Lower leg skin (tissue), 3 donors: ENCODE results near the gene CCL2.

Source experiments
- CTCF ChIP-seq, 3 donors: fragments of 450-650 bp; IDR thresholded peaks; one replicate each; pipeline ENCODE4 v1.5.1; 2016; ENCODE audit warnings: antibody characterized with exemption in 3 of 3, mild to moderate bottlenecking in 3 of 3, moderate library complexity in 2 of 3
- POLR2A ChIP-seq, 2 donors: fragments of 450-650 bp; IDR thresholded peaks; one replicate each; pipeline ENCODE4 v1.6.1; 2016 to 2017; ENCODE audit warnings: antibody characterized with exemption in 2 of 2, mild to moderate bottlenecking in 1 of 2, moderate library complexity in 1 of 2

- TF ChIP-seq CTCF (IDR thresholded peaks at IDR 0.05): no peak
- TF ChIP-seq POLR2A (IDR thresholded peaks at IDR 0.05): no peak
Observed at GRCh38 chr17:34228781-34229180, 26.3 kb upstream of the CCL2 start.
